ENCODE data around the gene RIMBP3B.
"Not testable (repeated sequence)": the region's sequence is repeated elsewhere in the genome, so short reads cannot be mapped to it uniquely, and the experiment has no call there.

DNA sequence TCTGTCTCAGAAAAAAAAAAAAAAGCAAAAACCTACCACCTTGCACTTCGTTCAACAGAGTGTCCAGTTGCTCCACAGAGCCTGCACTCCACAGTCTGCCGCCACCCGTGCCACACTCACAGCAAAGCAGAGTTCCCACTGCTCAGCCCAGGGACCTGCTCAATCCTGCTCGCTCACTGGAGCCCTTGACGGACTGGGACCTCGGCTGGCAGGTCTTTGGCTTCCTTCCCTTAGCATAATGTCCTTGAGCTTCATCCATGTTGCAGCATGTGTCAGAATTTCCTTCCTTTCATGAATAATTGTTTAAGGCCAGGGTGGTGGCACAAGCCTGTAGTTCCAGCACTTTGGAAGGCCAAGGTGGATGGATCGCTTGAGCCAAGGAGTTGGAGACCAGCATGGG, 11.1 kb downstream of the RIMBP3B start:
- TF ChIP-seq, protein P1, sequence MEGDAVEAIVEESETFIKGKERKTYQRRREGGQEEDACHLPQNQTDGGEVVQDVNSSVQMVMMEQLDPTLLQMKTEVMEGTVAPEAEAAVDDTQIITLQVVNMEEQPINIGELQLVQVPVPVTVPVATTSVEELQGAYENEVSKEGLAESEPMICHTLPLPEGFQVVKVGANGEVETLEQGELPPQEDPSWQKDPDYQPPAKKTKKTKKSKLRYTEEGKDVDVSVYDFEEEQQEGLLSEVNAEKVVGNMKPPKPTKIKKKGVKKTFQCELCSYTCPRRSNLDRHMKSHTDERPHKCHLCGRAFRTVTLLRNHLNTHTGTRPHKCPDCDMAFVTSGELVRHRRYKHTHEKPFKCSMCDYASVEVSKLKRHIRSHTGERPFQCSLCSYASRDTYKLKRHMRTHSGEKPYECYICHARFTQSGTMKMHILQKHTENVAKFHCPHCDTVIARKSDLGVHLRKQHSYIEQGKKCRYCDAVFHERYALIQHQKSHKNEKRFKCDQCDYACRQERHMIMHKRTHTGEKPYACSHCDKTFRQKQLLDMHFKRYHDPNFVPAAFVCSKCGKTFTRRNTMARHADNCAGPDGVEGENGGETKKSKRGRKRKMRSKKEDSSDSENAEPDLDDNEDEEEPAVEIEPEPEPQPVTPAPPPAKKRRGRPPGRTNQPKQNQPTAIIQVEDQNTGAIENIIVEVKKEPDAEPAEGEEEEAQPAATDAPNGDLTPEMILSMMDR (IDR thresholded peaks at IDR 0.05) = not testable (repeated sequence)
- TF ChIP-seq POLR2A (IDR thresholded peaks at IDR 0.05) = not testable (repeated sequence)
